DMS153 treated with DMSO at 0.1 percent for 48 hours (cell line): Measurements from ENCODE around the gene NKAIN4.
A peak's percentile ranks its signal among the peaks of the same experiment; 100 is the strongest.

Experiments used
- DNase-seq: peaks from one replicate; lab custom pipeline; 2025; ENCODE audit not compliant: unreplicated experiment; lab: John Stamatoyannopoulos, UW

The NKAIN4 gene

GRCh38 chr20:63254232-63254605 lies at the start of gene NKAIN4:
Gene NKAIN4 (minus strand): TSS chr20:63254463. CDS start chr20:63254450, 13 bp downstream.
- no peak for DNase-seq

- DNase-seq, result no peak
Observed at GRCh38 chr20:63303095-63303666, 48.9 kb upstream of the NKAIN4 start.

DNA sequence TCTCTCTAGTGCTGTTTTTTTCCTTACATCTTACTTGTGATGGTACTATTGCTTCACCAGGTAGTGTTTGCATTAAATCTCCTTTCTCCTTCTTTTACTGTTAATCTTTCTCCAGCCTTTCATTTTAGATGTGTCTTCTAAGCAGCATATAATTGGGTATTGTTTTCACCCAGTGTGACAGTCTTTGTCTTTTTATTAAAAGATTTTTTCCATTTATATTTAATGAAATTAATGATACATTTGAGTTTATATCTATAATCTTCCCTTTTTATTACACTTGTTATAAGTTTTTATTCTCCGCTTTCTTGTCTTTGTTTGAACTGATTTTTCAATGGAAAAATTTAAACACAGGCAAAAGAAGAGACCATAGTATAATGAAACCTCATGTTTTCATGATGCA lies 47.4 kb upstream of the NKAIN4 start:
- DNase-seq, result no peak

- no peak for DNase-seq
Observed at GRCh38 chr20:63298731-63299312, 44.6 kb upstream of the NKAIN4 start.

DNA sequence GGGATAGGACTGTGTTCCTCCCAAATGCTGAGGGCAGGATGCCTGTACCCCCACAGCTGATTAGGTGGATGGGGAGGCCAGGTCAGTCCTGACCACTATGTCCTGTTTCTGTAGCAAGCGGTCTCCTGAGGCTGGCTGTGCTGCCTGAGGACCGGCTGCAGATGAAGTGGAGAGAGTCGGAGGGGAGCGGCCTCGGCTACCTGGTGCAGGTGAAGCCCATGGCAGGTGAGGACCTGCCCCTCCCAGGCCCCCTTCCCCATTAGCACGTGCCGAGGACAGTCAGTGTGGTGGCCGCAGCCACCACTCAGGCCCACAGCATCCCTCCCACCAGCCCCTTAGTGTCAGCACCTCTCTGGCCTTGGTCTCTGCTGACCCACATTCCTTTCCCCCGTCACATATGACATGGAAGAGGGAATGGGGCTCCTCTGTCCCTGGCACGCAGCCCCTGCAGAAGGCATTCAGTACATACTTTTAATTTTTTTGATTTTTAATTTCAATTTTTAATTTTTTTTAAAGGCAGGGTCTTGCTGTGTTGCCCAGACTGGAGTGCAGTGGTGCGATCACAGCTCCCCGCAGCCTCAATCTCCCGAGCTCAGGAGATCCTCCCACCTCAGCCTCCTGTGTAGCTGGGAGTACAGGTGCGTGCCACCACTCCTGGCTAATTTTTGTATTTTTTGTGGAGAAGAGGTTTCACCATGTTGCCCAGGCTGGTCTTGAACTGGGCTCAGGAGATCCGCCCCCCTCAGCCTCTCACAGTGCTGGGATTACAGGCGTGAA lies 43.7 kb upstream of the NKAIN4 start:
- DNase-seq, result no peak

GRCh38 chr20:63297371-63297781 lies 43.1 kb upstream of the NKAIN4 start:
- no peak for DNase-seq

DNA sequence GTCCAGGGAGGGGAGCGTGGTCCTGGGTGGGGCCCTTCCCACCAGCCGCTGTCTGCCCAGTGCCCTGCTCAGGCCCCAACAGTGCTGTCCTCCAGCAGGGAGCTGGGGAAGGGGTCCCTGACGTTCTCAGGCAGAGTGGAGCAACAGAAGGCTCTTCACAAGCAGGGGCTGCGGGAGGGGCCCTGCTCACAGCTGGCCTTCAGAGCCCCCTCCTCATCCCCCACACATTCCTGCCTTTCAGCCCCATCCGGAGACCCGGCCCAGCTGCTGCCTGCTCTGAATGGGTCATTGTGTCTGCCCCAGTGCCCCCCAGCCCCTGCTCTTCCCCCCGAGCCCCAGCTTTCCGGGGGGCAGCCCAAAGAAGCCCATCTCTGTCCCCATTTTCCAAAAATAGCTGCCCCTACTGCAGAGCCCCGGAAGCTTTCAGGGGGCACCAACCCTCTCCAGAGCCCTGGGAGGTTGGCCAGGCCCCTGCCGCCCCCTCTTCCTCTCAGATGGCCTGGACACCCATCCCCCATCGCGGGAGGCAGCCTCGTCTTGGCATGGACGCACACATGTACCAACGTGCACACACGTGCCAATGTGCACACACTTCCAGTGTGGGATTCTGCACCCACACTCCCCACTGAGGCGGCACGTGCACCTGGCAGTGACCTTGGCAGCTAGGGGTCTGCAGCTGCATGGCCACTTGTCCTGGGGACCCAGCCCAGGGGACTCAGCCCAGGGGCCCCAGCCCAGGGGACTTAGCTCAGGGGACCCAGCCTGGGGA lies 42.5 kb upstream of the NKAIN4 start:
- no peak for DNase-seq

DNA sequence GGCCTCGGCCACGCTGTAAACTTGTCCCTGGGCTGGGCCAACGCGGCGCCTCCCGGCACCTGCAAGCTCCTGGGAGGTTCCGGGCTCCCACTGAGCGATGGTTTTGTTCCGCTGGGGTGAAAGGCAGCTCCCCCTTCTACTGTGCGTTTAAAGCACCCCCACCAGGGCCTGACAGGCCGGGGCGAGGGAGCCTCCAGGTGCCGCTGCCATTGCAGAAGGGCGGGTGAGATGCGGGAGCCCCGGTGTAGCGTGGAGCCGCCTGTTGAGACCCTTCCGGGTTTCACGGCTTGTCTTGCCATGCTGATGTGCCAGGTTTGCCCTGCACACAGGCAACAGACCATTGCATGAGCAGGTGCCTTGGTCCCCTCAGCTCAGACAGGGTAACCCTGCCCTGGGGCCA lies 41.6 kb upstream of the NKAIN4 start:
- no peak for DNase-seq

- DNase-seq, result no peak
Observed at GRCh38 chr20:63295422-63295821, 41.2 kb upstream of the NKAIN4 start.

DNA sequence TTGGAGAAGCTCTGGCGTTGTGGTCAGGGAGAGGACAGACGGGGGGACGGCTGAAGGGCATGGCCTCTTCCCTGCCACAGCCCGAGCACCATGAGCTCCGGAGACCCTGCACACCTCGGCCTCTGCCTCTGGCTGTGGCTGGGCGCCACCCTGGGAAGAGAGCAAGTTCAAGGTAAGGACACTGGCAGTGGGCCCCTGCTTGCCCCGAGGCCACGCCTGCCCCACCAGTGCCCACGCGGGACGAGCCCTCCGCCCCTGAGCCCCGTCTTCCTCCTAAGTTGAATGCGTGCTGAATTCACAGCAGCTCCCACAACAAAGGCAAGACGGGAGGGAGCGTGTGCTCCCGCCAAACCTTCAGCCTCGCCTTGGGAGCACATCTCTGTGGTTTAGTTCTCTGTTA lies 40.8 kb upstream of the NKAIN4 start:
- DNase-seq, result no peak

DNA sequence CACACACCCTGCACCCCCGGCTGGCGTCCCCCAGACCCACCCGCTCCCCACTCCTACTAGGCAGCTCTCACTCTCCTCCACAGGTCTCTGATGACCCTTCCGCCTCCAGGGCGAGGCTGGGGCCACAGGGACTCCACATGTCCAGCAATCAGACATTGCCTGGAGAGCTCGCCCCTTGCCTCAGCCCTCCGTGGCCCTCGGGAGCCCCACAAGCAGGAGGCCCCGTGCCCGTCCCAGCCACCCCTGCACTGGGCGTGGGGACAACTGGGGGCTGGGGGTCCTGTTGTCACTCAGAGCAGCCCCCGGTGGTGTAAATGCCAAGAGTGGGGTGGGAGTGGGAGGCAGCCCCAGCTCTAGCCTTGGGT lies 40.3 kb upstream of the NKAIN4 start:
- no peak for DNase-seq

- DNase-seq, result no peak
Observed at GRCh38 chr20:63293871-63294535, 39.7 kb upstream of the NKAIN4 start.

GRCh38 chr20:63293456-63293855 lies 39.2 kb upstream of the NKAIN4 start:
- no peak for DNase-seq

DNA sequence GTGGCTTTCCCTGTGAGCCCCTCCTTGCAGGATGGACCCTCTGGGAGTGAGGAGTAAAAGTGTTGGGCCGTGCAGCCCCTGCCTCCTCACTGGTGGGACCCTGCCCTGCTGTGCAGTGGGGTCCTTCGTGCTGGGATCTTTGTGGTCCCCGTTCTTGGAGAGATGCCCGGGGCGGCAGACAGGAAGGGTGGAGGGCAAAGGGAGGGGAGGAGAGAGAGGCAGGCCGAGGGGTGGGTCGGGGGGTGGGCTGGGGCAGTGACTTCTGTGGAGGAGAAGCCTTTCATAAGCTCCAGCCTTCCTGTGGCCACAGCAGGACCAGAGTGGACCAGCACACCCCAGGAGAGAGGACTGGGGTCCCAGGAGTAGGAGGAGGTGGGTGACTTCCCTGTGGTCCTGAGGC lies 38.6 kb upstream of the NKAIN4 start, which contains the start of gene COL20A1:
COL20A1 (plus strand) TSS at position 283 of the 400 bp plus-strand sequence. CDS start 1,922 bp downstream, outside the sequence.
- no peak for DNase-seq

DNA sequence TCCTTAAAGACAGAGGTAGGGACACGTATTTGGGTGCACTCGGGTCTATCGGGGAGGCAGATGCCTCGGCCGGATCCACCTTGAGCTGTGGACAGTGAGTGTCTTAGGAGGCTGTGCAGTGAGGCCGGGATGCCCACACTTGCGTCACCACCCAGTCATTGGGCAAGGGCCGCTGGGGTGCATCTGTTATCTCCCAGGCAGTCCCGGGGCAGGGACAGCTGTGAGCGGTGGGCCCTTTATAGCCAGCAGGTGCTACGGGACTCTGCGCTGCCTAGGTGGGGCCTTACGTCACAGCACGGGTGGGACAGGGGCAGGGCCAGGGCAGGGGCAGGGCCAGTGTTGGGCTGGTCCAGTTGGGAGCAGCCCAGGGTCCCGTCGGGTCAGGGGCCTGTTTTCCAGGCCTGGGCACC lies 38.0 kb upstream of the NKAIN4 start:
- no peak for DNase-seq

- no peak for DNase-seq
Observed at GRCh38 chr20:63291811-63292210, 37.5 kb upstream of the NKAIN4 start.

DNA sequence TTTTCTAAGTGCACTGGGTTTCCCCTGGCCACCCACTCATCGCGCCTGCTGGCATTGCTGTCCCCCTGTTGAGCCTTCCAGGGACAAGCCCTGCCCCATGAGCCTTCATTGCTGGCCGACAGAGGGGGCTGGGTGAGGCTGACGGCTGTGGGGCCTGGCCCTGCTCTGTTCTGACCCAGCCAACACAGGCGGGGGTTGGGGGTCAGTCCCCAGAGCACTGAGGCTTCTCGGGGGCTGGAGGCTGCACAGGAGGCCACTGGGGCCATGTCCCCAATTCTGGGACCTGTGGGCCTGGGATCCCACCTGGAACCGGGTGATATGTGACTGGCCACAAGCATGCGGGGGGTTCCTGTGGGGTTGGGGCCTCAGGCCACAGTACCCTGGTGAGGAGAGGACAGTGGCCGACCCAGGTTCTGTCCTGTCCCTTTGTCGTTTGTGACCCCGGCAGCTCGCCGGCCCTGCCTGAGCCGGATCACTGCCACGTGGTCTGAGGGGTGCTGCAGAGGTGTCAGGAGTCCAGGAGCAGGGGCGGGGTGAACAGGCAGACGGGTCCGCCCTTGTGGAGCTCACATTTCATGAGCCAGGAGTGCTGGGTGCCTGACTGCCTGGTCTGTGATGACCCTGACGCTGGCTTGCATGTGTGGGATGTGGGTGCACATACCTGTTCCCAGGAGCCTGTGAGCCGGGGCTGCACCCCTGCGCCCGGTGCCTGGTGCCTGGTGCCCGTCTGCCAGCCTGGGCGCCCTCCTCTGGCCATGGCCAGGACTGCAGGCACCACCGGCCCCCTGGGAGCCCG lies 36.6 kb upstream of the NKAIN4 start:
- DNase-seq, result peak; percentile 7

DNA sequence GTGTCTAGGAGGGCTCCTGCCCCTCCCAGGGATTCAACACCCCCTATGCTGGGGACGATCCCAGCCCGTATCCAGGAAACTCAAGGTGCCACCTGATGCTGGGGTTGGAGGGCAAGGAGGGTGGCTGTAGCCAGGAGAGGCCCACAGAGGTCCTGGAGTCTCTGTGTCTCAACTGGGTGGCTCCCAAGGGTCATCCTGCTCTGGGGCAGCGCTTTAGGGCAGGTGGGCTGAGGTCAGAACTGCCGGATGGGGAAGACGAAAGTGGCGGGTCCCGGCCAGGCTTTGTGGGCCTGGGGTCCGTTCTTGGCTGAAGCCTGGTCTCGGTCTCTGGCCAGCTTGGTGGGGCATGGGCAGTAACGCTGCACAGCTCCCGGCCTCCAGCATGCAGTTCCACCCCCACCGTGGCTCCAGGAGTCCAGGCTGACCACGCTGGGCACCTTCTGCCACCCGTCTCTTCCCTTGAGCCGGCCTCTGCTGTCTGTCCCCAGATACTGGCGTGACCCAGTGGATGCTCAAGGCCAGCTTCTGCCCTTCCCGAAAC lies 35.9 kb upstream of the NKAIN4 start:
- no peak for DNase-seq

- no peak for DNase-seq
Observed at GRCh38 chr20:63289311-63290135, 35.3 kb upstream of the NKAIN4 start.
